GM12875 (cell line): ENCODE results near the gene MAP7.

Experiments
- H3K4me3 ChIP-seq: one replicate; pipeline ENCODE4 v1.5.1; 2011; ENCODE audit warnings: low read depth, low read length, control low read depth
- TF ChIP-seq, protein P1 (sequence below): IDR thresholded peaks from 2 replicates; pipeline ENCODE4 v1.5.1; 2011; ENCODE audit warnings: low read depth, mild to moderate bottlenecking, control low read depth, inconsistent platforms, low read length, moderate library complexity, borderline replicate concordance; ENCODE audit not compliant: insufficient read depth

Gene MAP7

DNA sequence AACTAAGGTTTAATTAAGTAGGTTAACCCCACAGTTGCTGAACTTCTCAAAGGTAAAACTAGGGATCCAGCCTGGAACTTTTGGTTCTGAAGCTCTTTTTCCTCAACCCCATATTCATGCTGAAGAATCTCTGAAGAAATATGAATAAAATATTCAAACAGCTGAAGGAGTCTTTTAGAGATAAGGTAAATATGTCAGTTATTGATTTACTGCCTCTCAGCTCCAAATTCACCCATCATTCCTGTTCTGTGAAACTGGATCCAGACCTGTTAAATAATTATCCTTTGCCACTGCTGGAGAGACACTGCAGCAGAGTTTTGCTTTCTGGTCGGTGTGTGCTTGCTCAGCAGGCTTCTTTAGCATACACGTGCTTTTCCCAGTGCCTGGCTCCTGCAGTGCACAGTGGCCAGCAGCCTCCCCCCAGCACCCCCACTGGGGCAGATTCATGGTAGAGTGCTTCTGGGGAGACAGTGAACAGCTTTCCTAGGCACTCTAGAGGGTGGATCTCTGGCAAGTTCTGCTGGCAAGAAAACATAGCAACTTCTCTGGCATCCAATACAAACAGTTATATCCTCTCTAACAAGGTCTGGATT, 198.6 kb downstream of the MAP7 start:
- TF ChIP-seq, protein P1, sequence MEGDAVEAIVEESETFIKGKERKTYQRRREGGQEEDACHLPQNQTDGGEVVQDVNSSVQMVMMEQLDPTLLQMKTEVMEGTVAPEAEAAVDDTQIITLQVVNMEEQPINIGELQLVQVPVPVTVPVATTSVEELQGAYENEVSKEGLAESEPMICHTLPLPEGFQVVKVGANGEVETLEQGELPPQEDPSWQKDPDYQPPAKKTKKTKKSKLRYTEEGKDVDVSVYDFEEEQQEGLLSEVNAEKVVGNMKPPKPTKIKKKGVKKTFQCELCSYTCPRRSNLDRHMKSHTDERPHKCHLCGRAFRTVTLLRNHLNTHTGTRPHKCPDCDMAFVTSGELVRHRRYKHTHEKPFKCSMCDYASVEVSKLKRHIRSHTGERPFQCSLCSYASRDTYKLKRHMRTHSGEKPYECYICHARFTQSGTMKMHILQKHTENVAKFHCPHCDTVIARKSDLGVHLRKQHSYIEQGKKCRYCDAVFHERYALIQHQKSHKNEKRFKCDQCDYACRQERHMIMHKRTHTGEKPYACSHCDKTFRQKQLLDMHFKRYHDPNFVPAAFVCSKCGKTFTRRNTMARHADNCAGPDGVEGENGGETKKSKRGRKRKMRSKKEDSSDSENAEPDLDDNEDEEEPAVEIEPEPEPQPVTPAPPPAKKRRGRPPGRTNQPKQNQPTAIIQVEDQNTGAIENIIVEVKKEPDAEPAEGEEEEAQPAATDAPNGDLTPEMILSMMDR, result no peak
- no peak overlapping the region for H3K4me3 ChIP-seq

DNA sequence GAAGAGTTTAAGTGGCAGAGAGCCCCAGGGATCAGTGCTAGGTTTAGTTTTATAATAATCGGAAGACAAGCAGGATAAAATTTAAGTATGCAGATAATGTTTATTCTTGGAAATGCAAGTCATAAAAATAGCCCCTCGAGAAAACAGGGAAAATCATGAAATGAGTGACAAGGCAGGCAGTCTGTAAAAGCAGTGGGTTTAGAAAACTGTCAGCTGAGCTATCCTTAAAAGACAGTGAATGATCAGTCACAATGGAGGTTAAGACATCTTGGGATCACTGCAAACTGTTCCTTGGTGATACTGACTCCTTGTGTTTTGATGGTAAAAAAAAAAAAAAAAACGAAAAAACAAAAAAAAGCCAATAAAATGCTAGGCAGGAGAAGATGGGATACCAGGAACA, 199.3 kb downstream of the MAP7 start:
- no peak overlapping the region for H3K4me3 ChIP-seq
- TF ChIP-seq, protein P1, result no peak

DNA sequence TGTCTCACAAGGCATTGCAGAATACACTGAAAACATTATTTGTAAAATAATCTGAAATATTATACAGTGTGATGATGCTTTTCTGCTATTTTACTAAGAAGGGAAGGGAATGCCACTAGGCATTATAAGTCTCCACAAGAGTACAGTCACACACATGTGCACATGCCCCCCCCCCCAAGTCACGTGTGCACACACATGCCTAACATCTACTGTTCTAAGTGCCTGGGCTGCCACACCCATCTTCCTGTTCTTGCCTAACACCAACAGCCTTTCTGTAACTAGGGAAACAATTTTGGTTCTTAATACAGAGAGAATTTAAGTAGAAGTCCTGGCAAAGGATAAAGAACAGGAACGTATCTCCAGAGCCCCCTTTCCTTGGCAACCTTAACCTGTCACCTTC, 202.4 kb downstream of the MAP7 start:
- TF ChIP-seq, protein P1, result no peak
- no peak overlapping the region for H3K4me3 ChIP-seq

DNA sequence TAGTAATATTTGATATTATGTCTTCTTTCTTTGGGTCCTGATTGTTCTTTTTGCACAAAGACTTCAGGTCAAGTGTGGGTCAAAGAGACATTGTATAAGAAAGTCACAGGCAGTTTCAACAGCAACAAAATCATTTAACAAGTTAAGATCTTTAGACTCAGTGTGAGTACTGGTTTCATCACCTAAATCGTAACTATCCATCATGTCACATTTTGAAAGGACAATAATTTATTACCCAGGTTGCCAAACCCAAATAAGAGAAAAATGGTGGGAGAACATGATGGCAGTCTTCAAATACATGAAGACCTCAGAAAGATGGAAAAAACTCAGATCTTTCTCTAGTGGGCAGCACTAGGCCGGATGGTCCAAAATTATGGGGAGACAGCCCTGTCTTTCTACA, 205.1 kb downstream of the MAP7 start:
- no peak overlapping the region for H3K4me3 ChIP-seq
- TF ChIP-seq, protein P1, result no peak

DNA sequence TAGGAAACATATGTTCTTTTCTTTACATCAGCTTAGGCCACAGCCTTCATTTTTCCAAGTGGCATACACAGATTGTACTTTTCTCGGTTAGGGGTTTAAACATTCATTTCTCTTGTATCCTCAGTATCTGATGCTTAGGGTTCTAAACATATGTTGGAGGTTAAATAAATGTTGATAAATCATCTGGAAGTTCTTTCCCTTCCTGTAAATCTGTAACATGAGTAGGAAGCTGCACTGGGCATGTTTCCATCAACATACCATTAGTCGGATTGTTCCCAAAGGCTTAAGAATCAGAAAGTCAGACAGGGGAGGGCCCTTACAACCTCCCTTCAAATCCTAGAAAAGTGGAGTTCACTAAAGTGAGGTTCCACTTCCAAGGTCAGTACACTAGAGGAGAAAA, 205.8 kb downstream of the MAP7 start:
- TF ChIP-seq, protein P1, result no peak
- no peak overlapping the region for H3K4me3 ChIP-seq

DNA sequence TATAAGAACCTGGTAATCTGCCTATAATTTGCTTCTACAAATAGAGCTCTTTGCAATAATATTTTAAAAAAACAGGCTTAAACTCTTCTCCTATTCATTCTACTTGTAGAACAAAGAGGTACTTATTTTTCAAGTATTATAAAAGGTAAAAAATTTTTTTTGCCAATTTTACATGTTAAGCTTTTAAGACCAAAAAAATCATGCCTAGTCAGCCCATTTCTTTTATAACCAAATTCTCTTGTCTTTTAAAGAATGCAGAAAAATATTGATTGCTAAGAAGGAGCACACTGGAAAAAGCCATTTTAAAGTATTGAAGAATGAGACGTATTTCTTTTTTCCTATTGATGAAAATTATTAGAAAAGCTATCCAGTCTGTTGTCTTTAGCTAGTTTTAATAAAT, 206.5 kb downstream of the MAP7 start:
- TF ChIP-seq, protein P1, result no peak
- H3K4me3 ChIP-seq, result no peak overlapping the region

DNA sequence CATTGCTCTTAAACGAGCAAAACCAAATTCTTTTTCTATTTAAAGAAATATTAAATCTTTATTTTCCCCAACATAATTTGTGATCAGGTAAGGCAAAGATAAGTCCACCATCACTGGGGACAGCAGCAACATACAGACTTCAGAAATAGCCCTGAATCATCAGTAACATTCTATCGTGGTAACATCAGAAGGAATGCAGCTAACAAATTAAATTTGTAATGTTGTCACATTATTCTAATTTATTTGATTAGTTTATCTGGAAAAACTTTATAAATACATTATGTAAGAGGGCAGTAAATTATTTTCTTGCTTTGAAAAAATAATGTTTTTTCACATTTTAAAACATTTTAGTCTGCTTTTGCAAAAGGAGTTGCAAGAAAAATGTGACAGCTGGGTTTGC, 206.9 kb downstream of the MAP7 start:
- no peak overlapping the region for H3K4me3 ChIP-seq
- TF ChIP-seq, protein P1, result no peak
